Mesenchymal stem cell (in vitro differentiated cells and primary cell): ENCODE measurements around the gene UGT1A8.

ENCODE experiments used
- DNase-seq: peaks from one replicate; pipeline ENCODE4 v3.0.0-alpha.2; 2013
- H2AFZ ChIP-seq: one replicate; pipeline ENCODE4 v1.6.1; 2013; ENCODE audit warnings: low read depth, mild to moderate bottlenecking, control low read depth, inconsistent platforms, low read length, moderate library complexity
- H2AK5ac ChIP-seq: 2 replicates; pipeline ENCODE4 v1.6.1; 2013; ENCODE audit warnings: low read length, moderate library complexity, mild to moderate bottlenecking, inconsistent platforms; ENCODE audit not compliant: severe bottlenecking
- H2BK120ac ChIP-seq: one replicate; pipeline ENCODE4 v1.6.1; 2013; ENCODE audit warnings: low read depth, mild to moderate bottlenecking, inconsistent platforms, low read length, moderate library complexity
- H2BK12ac ChIP-seq, 2 experiments: one replicate each; pipeline ENCODE4 v1.6.1; 2013; ENCODE audit warnings: inconsistent platforms in 2 of 2, low read length in 2 of 2, mild to moderate bottlenecking in 2 of 2, moderate library complexity in 2 of 2, control low read depth in 1 of 2
- H2BK15ac ChIP-seq: one replicate; pipeline ENCODE4 v1.6.1; 2013; ENCODE audit warnings: mild to moderate bottlenecking, low read depth, inconsistent platforms; ENCODE audit not compliant: poor library complexity, severe bottlenecking
- H2BK5ac ChIP-seq: 2 replicates; pipeline ENCODE4 v1.6.1; 2013; ENCODE audit warnings: low read depth, mild to moderate bottlenecking, low read length, control low read depth, inconsistent platforms; ENCODE audit not compliant: poor library complexity, severe bottlenecking
- H3K14ac ChIP-seq, 2 experiments: one replicate each; pipeline ENCODE4 v1.6.1; 2013; ENCODE audit warnings: inconsistent platforms in 2 of 2, low read length in 2 of 2, control low read depth in 1 of 2, mild to moderate bottlenecking in 1 of 2, moderate library complexity in 1 of 2
- H3K18ac ChIP-seq, 2 experiments: one replicate each; pipeline ENCODE4 v1.6.1; 2013; ENCODE audit warnings: inconsistent platforms in 2 of 2, low read length in 2 of 2, control low read depth in 1 of 2, low read depth in 1 of 2, mild to moderate bottlenecking in 1 of 2
- H3K23ac ChIP-seq, 2 experiments: one replicate each; pipeline ENCODE4 v1.6.1; 2013; ENCODE audit warnings: inconsistent platforms in 2 of 2, low read length in 2 of 2, mild to moderate bottlenecking in 2 of 2, moderate library complexity in 2 of 2, control low read depth in 1 of 2
- H3K27ac ChIP-seq: 2 replicates; pipeline ENCODE4 v1.5.1; 2013; ENCODE audit warnings: mild to moderate bottlenecking, moderate library complexity, low read length, control low read depth, inconsistent platforms; ENCODE audit not compliant: poor library complexity, severe bottlenecking
- H3K27me3 ChIP-seq, 2 experiments: 2 replicates each; pipeline versions ENCODE4 v1.6.1 to v1.7.0; 2013; ENCODE audit warnings: low read length in 2 of 2, mild to moderate bottlenecking in 2 of 2, moderate library complexity in 2 of 2, control low read depth in 1 of 2, inconsistent platforms in 1 of 2; ENCODE audit not compliant: control insufficient read depth in 1 of 2, insufficient read depth in 1 of 2
- H3K36me3 ChIP-seq, 2 experiments: 2 replicates each; pipeline versions ENCODE4 v1.6.1 to v1.7.0; 2013; ENCODE audit warnings: low read length in 2 of 2, control low read depth in 1 of 2, inconsistent platforms in 1 of 2, low read depth in 1 of 2, mild to moderate bottlenecking in 1 of 2; ENCODE audit not compliant: insufficient read depth in 2 of 2, control insufficient read depth in 1 of 2
- H3K4ac ChIP-seq, 2 experiments: one replicate each; pipeline ENCODE4 v1.6.1; 2013; ENCODE audit warnings: inconsistent platforms in 2 of 2, low read length in 2 of 2, mild to moderate bottlenecking in 2 of 2, moderate library complexity in 2 of 2, control low read depth in 1 of 2, low read depth in 1 of 2
- H3K4me1 ChIP-seq: 2 replicates; pipeline ENCODE4 v1.6.1; 2013; ENCODE audit warnings: low read depth, low read length, control low read depth; ENCODE audit not compliant: control insufficient read depth, insufficient read depth
- H3K4me2 ChIP-seq: 2 replicates; pipeline ENCODE4 v1.6.1; 2013; ENCODE audit warnings: low read length, mild to moderate bottlenecking, inconsistent platforms; ENCODE audit not compliant: poor library complexity, severe bottlenecking
- H3K4me3 ChIP-seq, 2 experiments: 2 replicates each; pipeline versions ENCODE4 v1.5.1 to v1.7.0; 2013; ENCODE audit warnings: low read length in 2 of 2, mild to moderate bottlenecking in 2 of 2, control low read depth in 1 of 2, low read depth in 1 of 2; ENCODE audit not compliant: insufficient read depth in 1 of 2
- H3K79me1 ChIP-seq: replicated peaks from 2 replicates; pipeline ENCODE4 v1.6.1; 2013; ENCODE audit warnings: mild to moderate bottlenecking, control low read depth, low read length, inconsistent platforms; ENCODE audit not compliant: poor library complexity, severe bottlenecking
- H3K9ac ChIP-seq: 2 replicates; pipeline ENCODE4 v1.7.0; 2013; ENCODE audit warnings: mild to moderate bottlenecking, low read length, moderate library complexity
- H3K9me3 ChIP-seq: 2 replicates; pipeline ENCODE4 v1.7.0; 2013; ENCODE audit warnings: mild to moderate bottlenecking, low read length; ENCODE audit not compliant: control insufficient read depth
- H4K8ac ChIP-seq: one replicate; pipeline ENCODE4 v1.6.1; 2013; ENCODE audit warnings: inconsistent platforms, mild to moderate bottlenecking, low read length, moderate library complexity
- H4K91ac ChIP-seq: one replicate; pipeline ENCODE4 v1.6.1; 2013; ENCODE audit warnings: mild to moderate bottlenecking, low read length, inconsistent platforms
- WGBS: methylation state at CpG from one replicate; pipeline ENCODE4 v1.1.7; 2013; ENCODE audit warnings: mixed read lengths; 5-methylcytosine and 5-hydroxymethylcytosine counted together

The UGT1A8 gene

GRCh38 chr2:233816771-233817170 is 199.3 kb downstream of the UGT1A8 start:
- peaks cover 0 to under 1% of the 10 kb centered on the region in 2 experiments for H3K36me3 ChIP-seq
- no peak overlapping the region for H3K9ac ChIP-seq
- H3K79me1 ChIP-seq = no peaks in the 10 kb centered on the region
- no peak overlapping the region for H2AFZ ChIP-seq
- peaks cover 12 to 39% of the 10 kb centered on the region in 2 experiments for H3K27me3 ChIP-seq
- peaks cover 4% of the 10 kb centered on the region for H3K4me1 ChIP-seq
- H3K4me3 ChIP-seq = no peak overlapping the region
- no peak overlapping the region for H2BK120ac ChIP-seq
- H2BK12ac ChIP-seq = no peak overlapping the region
- H4K91ac ChIP-seq = no peak overlapping the region
- H2AK5ac ChIP-seq = no peak overlapping the region
- no peak overlapping the region for H3K18ac ChIP-seq
- H3K9me3 ChIP-seq = no peaks in the 10 kb centered on the region
- H3K27ac ChIP-seq = no peak overlapping the region
- H3K4ac ChIP-seq = no peak overlapping the region
- no peak overlapping the region for H2BK5ac ChIP-seq
- H2BK15ac ChIP-seq = no peak overlapping the region
- DNase-seq = no peak
- WGBS = 88% methylated on average over 3 of the region's 4 CpGs
- no peak overlapping the region for H3K4me2 ChIP-seq
- H3K23ac ChIP-seq = no peak overlapping the region
- no peak overlapping the region for H4K8ac ChIP-seq
- H3K14ac ChIP-seq = no peak overlapping the region

- no peak overlapping the region for H2BK12ac ChIP-seq
- no peak overlapping the region for H2AK5ac ChIP-seq
- H3K4ac ChIP-seq = no peak overlapping the region
- no peak overlapping the region for H4K91ac ChIP-seq
- H3K4me3 ChIP-seq = peak overlapping the region in 1 of 2 experiments; percentile 23
- H4K8ac ChIP-seq = no peak overlapping the region
- no peaks in the 10 kb centered on the region for H3K9me3 ChIP-seq
- H3K4me2 ChIP-seq = no peak overlapping the region
- 74% methylated on average over 3 of the region's 3 CpGs for WGBS
- H2BK5ac ChIP-seq = no peak overlapping the region
- no peak overlapping the region for H2BK15ac ChIP-seq
- H3K4me1 ChIP-seq = peaks cover 4% of the 10 kb centered on the region
- H3K27ac ChIP-seq = no peak overlapping the region
- no peak overlapping the region for H2AFZ ChIP-seq
- no peak for DNase-seq
- no peaks in the 10 kb centered on the region for H3K79me1 ChIP-seq
- no peaks in the 10 kb centered on the region for H3K36me3 ChIP-seq
- no peak overlapping the region for H3K18ac ChIP-seq
- no peak overlapping the region for H3K9ac ChIP-seq
- H3K27me3 ChIP-seq = peaks cover 15 to 41% of the 10 kb centered on the region in 2 experiments
- H3K14ac ChIP-seq = no peak overlapping the region
- no peak overlapping the region for H3K23ac ChIP-seq
- no peak overlapping the region for H2BK120ac ChIP-seq
Observed at GRCh38 chr2:233817361-233817911, 200.0 kb downstream of the UGT1A8 start.

GRCh38 chr2:233817995-233818638 is 200.7 kb downstream of the UGT1A8 start:
- Histone ChIP-seq H2AFZ (no peak overlapping the region), H4K91ac (no peak overlapping the region), H3K4me2 (no peak overlapping the region), H2AK5ac (no peak overlapping the region), H3K27ac (no peak overlapping the region), H2BK15ac (no peak overlapping the region), H3K4me3 (no peak overlapping the region), H3K9me3 (no peaks in the 10 kb centered on the region), H3K4ac (no peak overlapping the region), H3K9ac (no peak overlapping the region), H2BK5ac (no peak overlapping the region), H2BK120ac (no peak overlapping the region), H3K4me1 (peaks cover 4% of the 10 kb centered on the region), H3K18ac (no peak overlapping the region), H3K79me1 (no peaks in the 10 kb centered on the region), H3K36me3 (no peaks in the 10 kb centered on the region), H2BK12ac (no peak overlapping the region), H4K8ac (no peak overlapping the region), H3K14ac (no peak overlapping the region), H3K27me3 (peaks cover 18 to 36% of the 10 kb centered on the region in 2 experiments), H3K23ac (no peak overlapping the region)
- 94% methylated on average over 11 of the region's 11 CpGs for WGBS
- no peak for DNase-seq

GRCh38 chr2:233818639-233819621 is 201.5 kb downstream of the UGT1A8 start:
- H4K91ac ChIP-seq = no peak overlapping the region
- no peak overlapping the region for H2AFZ ChIP-seq
- WGBS = 67% methylated on average over 17 of the region's 17 CpGs
- H3K4ac ChIP-seq = no peak overlapping the region
- no peak overlapping the region for H2AK5ac ChIP-seq
- H3K79me1 ChIP-seq = no peaks in the 10 kb centered on the region
- no peak overlapping the region for H2BK5ac ChIP-seq
- H4K8ac ChIP-seq = no peak overlapping the region
- peaks cover 21 to 29% of the 10 kb centered on the region in 2 experiments for H3K27me3 ChIP-seq
- no peak overlapping the region for H2BK120ac ChIP-seq
- no peak overlapping the region for H2BK12ac ChIP-seq
- no peak for DNase-seq
- H3K36me3 ChIP-seq = no peaks in the 10 kb centered on the region
- peaks cover 4% of the 10 kb centered on the region for H3K4me1 ChIP-seq
- no peak overlapping the region for H3K18ac ChIP-seq
- no peak overlapping the region for H2BK15ac ChIP-seq
- no peaks in the 10 kb centered on the region for H3K9me3 ChIP-seq
- no peak overlapping the region for H3K23ac ChIP-seq
- H3K9ac ChIP-seq = no peak overlapping the region
- H3K27ac ChIP-seq = no peak overlapping the region
- H3K4me3 ChIP-seq = no peak overlapping the region
- no peak overlapping the region for H3K4me2 ChIP-seq
- H3K14ac ChIP-seq = no peak overlapping the region
